K562 (cell line): Measurements from ENCODE around the gene TBC1D2. TPM values are rescaled to one million over a fixed set of nuclear protein-coding genes. Genes with fewer than 3 reads are reported as not detected.

Source experiments
- ARID3A ChIP-seq: IDR thresholded peaks from 2 replicates; pipeline ENCODE4 v1.6.1; 2012; ENCODE audit warnings: low read depth, low read length, improper control_type of control experiment, borderline replicate concordance
- CAMTA2 ChIP-seq: fragments of 250-450 bp; sonication (Bioruptor Pico); conservative IDR thresholded peaks from 2 replicates; pipeline ENCODE4 v1.5.1; 2022
- CBX8 ChIP-seq: fragments of 200-600 bp; sonication (generic); IDR thresholded peaks from 2 replicates; pipeline ENCODE4 v1.6.1; 2012; ENCODE audit warnings: borderline replicate concordance, mixed run types, low read depth, mild to moderate bottlenecking, moderate library complexity, mixed read lengths, low read length, control low read depth, inconsistent platforms; ENCODE audit not compliant: poor library complexity, severe bottlenecking; ENCODE audit errors: extremely low read depth
- CTCFL ChIP-seq: IDR thresholded peaks from 2 replicates; pipeline ENCODE4 v1.6.1; 2011; ENCODE audit warnings: borderline replicate concordance, low read depth, mild to moderate bottlenecking, moderate library complexity, low read length; ENCODE audit not compliant: insufficient read depth, poor library complexity, severe bottlenecking
- ELF4 ChIP-seq: fragments of 450-650 bp; formaldehyde crosslinking; IDR thresholded peaks from 2 replicates; pipeline ENCODE4 v1.4.0; 2022; ENCODE audit warnings: missing genetic modification characterization
- FOSL1 ChIP-seq: fragments of 200-800 bp; sonication (Bioruptor generic); conservative IDR thresholded peaks from 2 replicates; pipeline ENCODE4 v1.6.1; 2016; ENCODE audit warnings: missing genetic modification characterization, missing compliant biosample characterization
- HEY1 ChIP-seq: fragments of 250-450 bp; sonication (Bioruptor Pico); IDR thresholded peaks from 2 replicates; pipeline ENCODE4 v1.5.0; 2020; ENCODE audit warnings: mild to moderate bottlenecking, moderate library complexity, borderline replicate concordance
- KAT2B ChIP-seq: IDR thresholded peaks from one replicate; pipeline ENCODE4 v1.6.1; 2012; ENCODE audit warnings: low read depth, mild to moderate bottlenecking, control low read depth, inconsistent platforms, low read length, moderate library complexity
- KAT7 ChIP-seq: sonication (generic); formaldehyde crosslinking; IDR thresholded peaks from 2 replicates; pipeline ENCODE4 v1.8.0; 2022; ENCODE audit warnings: missing genetic modification reagents, mild to moderate bottlenecking, borderline replicate concordance
- MEIS2 ChIP-seq: fragments of 450-650 bp; IDR thresholded peaks from 2 replicates; pipeline ENCODE4 v1.6.1; 2014; ENCODE audit warnings: mild to moderate bottlenecking; ENCODE audit not compliant: partially characterized antibody
- PHF21A ChIP-seq: fragments of 450-650 bp; IDR thresholded peaks from 2 replicates; pipeline ENCODE4 v1.6.1; 2017; ENCODE audit warnings: low read depth, borderline replicate concordance
- THAP12 ChIP-seq: fragments of 250-450 bp; sonication (Bioruptor Pico); IDR thresholded peaks from 2 replicates; pipeline ENCODE4 v1.9.0; 2021; ENCODE audit warnings: mild to moderate bottlenecking, inconsistent platforms
- ZNF551 ChIP-seq: fragments of 250-450 bp; sonication (Bioruptor Pico); IDR thresholded peaks from 2 replicates; pipeline ENCODE4 v1.5.0; 2021; ENCODE audit warnings: mild to moderate bottlenecking, moderate library complexity
- ZNF609 ChIP-seq: sonication (generic); formaldehyde crosslinking; IDR thresholded peaks from 2 replicates; pipeline ENCODE4 v1.8.1; 2023; ENCODE audit warnings: missing genetic modification reagents, mild to moderate bottlenecking, borderline replicate concordance
- polyA plus RNA-seq, 8 experiments: library from polyadenylated mRNA; depleted of rRNA in 4 of 8; stranded (reverse) in 5 of 8; unstranded in 3 of 8; fragments of >200 nt; fragmentation: Nextera tagmentation in 2 of 8; fragmentation: Illumina TruSeq in 1 of 8; extraction: Ambion mirVana in 2 of 8; extraction: Trizol in 1 of 8; gene quantifications; 2 replicates each; pipeline versions ENCODE4 v1.2.1 to v1.2.3, GENCODE V29; 2011 to 2014; ENCODE audit warnings: inconsistent platforms in 1 of 8, missing spikeins in 1 of 8
- total RNA-seq, 7 experiments: library from RNA; depleted of rRNA in 6 of 7; stranded (reverse); fragments of >200 nt in 6 of 7; fragmentation: Illumina TruSeq in 2 of 7; extraction: Trizol in 2 of 7; gene quantifications; 2 replicates each; pipeline versions ENCODE4 v1.2.1 to v1.2.3, GENCODE V29; 2011 to 2021; ENCODE audit warnings: low replicate concordance in 1 of 7

The TBC1D2 gene
- total and polyA plus RNA-seq, 9 of the 15 experiments (the other 6 are each of a cell fraction or from before 2014, with no cell fraction given): 0.10 to 7.0 (median 2.5) TPM

GRCh38 chr9:98255578-98256296 lies at the start of gene TBC1D2 (continued):
- TF ChIP-seq ELF4 (CRISPR knock-in tag) (0 out of 2 replicates have a peak, but pooled peaks have one; percentile 7), CTCFL (no peak), PHF21A (no peak), ZNF609 (CRISPR knock-in tag) (peak; percentile 86; the same call in 1 of the 2 replicates), FOSL1 (tag) (no peak), ZNF551 (CRISPR knock-in tag) (no peak), CAMTA2 (CRISPR knock-in tag) (no peak), MEIS2 (peak; percentile 63), CBX8 (no peak), KAT7 (CRISPR knock-in tag) (peak; percentile 17; the same call in 1 of the 2 replicates), ARID3A (no peak), THAP12 (CRISPR knock-in tag) (peak; percentile 37; the same call in 1 of the 2 replicates), HEY1 (CRISPR knock-in tag) (no peak), KAT2B (no peak)
